GM18511 (cell line): Measurements from ENCODE around the gene LCN6.
"Not testable (repeated sequence)": the region's sequence is repeated elsewhere in the genome, so short reads cannot be mapped to it uniquely, and the experiment has no call there.

Experiments used
- ATAC-seq: cut with Tn5 transposase; IDR thresholded peaks from one replicate; pipeline ENCODE4 v1.9.1; 2021; ENCODE audit warnings: mild to moderate bottlenecking, moderate library complexity; ENCODE audit not compliant: unreplicated experiment

LCN6 gene

DNA sequence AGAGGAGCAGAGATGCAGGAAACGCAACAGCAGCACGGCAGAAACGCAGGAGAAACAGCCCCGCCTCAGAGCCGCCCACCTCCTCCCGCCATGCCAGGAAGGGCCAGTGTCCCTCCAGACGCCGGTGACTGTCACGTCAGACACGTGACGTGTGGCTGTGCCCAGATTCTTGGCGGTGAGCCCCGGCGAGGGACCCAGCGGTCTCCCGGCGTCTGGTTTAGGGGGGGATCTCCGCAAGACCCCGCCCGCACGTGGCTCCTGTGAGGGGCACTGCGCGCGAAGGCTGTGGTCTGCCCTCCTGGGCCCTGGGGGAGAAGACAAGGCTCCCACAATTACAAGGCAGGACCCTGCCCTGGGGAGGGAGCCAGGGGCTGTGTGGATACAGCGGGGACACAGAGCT, 12.1 kb upstream of the LCN6 start:
- ATAC-seq: no peak

DNA sequence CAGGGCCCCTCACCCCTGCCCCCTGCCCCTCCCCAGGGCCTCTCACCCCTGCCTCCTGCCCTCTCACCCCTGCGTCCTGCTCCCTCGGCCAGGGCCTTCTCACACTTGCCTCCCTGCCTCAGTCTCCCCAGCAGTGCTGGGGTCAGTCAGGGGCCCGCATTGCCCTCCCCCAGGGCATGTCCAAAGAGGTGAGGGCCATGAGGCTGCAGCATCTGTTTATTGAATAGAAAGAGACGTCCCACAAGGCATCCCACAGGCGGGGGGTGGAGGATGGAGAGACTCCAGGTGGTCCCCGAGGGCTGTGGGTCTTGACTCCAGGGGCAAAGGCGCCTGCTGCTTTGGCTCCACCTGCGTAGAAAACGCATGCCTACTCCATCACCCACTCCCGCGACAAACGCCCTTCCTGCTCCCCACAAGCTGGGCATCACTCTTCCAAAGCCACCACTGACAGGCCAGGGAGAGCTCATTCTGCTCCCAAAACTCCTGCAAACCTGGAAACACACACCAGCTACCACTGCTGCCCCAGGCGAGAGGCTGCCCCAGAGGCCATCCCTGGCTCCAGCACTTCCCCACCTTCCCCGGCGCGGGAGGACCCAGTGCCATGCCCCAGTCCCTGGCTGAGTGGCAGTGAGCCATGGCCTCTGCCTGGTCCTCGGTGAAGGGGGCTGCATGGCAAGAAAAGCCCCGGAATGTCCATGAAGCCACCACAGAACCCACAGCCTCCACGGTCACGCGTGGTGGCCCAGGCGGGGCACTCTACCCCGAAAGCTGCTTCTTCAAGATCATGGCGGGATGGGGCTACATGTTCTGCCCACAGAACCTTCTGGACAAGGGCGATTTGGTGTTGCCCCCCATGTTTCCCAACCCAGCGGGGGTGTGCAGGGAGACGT, 11.4 kb upstream of the LCN6 start:
- ATAC-seq: no peak

DNA sequence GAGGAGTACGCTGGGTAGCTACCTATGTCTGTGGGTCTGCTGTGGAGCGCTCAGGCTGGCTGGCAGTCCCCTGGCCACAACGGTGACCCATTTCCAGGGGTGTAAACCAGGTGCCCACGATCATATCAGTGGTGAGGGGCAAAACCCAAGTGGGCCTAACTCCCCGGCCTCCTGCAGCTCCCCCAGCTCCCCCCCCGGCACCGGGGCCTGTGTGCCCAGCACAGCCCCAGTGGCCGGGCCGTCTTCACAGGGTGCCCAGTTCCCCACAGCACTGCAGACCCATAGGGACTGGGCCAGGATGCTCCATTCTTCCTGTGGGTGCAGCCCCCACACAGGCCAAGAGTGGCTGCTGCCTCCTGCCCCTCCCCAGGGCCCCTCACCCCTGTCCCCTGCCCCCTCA, 10.7 kb upstream of the LCN6 start:
- no peak for ATAC-seq

DNA sequence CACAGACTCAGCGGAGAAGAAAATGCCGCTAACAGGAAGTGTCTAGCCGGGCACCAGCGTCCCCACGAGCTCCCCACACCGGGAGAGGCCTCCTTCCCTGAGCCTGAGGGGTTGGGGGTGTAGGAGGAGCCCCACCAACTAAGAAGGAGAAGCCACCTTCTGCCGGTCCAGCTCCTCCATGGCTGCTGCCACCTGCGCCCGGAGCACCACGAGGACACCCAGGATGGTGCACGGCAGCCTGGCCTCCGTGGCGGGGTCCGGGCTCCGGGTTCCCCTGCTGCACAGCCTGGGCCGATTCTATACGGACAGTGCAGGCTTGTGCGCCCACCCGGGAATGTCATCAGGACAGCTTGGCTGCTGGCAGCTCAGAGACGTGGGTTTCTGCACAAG, 9.4 kb upstream of the LCN6 start:
- ATAC-seq: no peak

DNA sequence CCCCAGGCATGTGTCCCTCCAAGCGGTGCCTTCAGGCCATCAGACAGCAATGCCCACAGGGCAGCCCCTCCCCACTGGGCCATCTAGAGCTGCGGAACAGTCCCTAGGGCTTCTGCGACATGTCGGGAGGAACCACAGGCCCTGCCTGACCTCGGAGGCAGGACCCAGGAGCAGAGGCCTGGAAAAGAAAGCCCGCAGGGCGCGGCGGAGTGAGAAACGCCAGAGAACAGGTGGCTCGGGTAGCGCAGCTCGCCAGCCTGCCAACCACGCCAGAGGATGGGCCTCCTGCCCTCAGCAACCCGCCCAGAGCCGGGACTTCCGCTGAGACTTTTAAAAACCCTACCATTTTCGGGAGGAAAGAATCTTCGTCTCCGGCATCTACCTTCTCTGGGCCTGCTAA, 9.0 kb upstream of the LCN6 start:
- no peak for ATAC-seq

DNA sequence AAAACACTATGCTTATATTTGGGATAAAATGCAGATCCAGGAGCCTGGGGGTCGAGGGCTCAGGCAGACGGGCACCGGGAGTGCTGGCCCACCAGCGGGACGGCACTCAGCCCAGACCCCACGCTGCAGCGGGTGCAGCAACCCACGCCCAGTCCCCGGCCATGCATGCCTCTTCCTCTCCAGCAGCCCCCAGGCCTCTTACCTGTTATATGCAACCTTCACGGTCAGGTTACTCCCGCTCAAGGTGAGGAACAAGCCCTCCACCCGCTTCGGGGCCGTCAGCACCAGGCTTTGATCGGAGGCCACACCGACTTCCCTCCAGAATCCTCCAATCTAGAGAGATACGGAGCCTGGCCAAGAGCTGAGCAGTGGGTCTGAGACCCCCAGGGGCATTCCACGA, 8.5 kb upstream of the LCN6 start:
- ATAC-seq: no peak

DNA sequence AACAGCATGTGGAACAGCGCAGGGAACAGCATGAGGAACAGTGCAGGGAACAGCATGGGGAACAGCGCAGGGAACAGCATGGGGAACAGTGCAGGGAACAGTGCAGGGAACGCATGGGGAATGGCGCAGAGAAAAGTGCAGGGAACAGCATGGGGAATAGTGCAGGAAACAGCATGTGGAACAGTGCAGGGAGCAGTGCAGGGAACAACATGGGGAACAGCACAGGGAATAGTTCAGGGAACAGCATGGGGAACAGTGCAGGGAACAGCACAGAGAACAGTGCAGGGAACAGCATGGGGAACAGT, 7.8 kb upstream of the LCN6 start:
- no peak for ATAC-seq

DNA sequence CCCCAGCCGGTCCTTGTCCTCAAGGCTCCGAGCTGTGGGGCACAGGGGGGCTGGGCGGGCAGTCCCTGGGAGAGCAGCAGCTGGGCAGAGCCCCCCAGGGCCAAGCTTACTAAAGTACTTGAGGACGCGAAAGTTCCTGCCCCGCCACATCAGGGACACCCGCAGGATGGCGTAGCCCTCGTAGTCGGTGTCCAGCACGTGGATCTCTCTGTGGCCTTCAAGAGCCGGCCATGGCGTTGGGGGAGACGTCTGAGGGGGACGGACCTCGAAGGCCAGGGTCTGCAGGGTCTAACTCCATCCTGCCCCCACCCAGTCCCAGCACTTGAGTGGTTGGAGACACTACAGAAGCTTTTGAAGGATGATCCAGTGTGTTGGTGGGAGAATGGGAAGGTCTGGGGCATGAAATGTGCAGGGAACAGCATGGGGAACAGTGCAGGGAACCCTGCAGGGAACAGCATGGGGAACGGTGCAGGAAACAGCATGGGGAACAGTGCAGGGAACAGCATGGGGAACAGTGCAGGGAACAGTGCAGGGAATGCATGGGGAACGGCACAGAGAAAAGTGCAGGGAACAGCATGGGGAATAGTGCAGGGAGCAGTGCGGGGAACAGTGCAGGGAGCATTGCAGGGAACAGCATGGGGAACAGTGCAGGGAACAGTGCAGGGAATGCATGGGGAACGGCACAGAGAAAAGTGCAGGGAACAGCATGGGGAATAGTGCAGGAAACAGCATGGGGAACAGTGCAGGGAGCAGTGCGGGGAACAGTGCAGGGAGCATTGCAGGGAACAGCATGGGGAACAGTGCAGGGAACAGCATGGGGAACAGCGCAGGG, 7.2 kb upstream of the LCN6 start:
- ATAC-seq: not testable (repeated sequence)

DNA sequence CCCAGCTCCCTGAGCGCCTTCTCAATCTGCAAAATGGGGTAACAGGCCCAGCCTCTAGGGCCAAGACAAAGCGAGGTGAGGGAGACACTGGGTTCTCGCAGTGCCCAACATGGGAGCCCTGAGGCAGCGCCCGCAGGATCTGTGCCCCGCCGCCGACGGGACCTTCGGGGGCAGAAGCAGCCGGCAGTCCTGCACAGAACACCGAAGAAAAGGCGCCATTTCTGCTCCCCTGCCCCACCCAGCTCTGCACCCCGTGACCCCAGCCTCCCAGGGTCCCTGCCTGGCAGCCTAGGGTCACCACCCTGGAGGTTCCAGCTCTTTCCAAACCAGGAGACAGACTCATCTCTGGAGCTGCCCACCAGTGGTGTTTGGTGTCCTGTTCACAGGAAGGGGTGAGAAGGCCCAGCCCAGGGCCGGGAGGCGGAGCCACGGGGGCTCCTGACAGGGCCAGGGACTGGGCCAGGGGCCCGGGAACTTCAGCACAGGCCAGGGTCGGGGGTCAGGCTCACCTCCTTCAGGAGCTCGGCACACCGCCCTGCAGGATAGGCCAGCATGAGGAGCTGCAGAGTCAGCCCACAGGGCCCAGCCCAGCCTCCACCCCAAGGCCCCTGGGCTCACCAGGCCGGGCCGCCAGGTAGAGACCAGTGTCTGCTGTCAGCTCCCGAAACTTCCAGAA, 6.4 kb upstream of the LCN6 start:
- no peak for ATAC-seq

DNA sequence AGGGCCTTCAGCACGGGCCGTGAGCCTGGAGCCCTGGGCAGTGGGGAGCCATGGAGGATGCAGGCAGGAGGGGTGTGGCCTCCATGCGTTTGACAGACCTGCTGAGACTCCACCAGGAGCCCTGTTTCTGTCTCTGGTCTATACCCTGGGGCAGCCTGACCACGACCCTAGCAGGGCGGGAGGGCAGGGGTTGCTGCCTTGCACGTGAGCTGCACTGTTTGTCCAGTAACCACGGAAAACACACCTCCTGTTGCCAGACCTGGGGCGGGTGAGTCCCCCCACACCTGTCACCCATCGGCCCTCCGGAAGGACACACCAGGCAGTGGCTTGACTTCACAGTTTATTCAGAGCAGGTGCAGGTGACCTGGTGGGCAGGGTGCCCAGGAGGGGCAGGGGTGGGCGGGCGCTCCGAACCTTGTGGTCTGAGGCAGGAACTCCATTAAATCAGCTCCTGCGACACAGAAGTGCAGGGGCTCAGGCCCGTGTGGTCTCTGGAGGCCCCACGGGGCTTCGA, 5.8 kb upstream of the LCN6 start:
- no peak for ATAC-seq

DNA sequence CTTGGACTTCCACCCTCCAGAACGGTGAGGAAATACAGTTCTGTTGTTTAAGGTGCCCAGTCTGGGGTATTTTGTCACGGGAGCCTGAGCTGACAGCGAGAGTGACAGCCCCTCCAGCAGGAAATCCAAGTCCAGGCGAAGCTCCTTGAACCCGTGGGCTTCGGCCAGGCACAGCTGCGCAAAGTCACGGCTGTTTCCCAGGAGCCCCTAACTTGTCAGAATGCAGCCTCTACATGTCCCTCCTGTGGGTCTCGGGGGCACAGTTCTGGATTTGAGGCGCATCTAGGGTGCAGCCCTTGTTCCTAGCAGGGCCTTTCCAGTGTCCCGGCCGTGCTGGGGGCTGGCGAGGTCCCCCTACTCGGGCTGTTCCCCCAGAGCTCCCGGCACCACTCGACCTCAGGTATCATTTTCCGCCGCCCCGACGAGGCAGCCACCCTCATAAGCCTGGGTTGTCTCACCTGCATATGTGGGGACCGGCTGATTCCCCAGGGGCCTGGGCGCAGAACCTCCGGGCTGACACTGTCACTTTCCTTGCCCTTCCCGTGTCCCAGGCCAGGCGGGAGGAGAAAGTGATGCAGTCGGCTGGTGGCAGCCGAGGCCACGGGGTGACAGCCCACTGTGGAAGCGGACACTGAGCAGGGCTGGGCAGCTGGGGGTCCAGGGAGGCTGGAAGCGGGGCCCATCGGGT, 5.2 kb upstream of the LCN6 start:
- ATAC-seq: no peak

DNA sequence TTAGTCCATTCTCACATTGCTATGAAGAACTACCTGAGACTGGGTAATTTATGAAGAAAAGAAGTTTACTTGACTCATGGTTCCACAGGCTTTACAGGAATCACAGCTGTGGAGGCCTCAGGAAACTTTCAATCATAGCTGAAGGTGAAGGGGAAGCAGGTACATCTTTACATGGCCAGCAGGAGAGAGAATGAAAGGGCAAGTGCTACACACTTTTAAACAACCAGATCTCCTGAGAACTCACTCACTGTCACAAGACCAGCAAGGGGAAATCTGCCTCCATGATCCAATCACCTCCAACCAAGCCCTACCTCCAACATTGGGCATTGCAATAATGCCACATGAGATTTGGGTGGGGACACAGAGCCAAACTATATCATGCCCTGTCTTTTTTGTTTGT, 3.5 kb upstream of the LCN6 start:
- ATAC-seq: no peak

DNA sequence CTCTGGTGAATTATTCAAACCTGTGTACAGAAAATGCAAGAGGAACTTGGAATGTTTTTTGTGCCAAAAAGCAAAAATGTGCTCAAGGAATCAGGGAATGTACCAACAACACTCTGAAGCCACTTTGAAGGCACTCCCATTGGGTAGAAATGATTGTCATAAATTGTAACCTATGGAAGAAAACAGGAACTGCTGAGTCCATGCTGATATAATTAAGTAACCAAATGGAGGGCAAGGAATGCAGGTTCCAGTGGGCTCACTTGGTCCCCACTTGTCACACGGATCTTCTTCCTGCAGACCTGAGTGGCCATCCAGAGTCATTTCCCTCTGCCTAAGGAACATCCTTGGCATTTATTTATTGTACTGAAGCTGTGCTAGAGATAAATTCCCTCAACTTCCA, 2.9 kb upstream of the LCN6 start:
- ATAC-seq: no peak

DNA sequence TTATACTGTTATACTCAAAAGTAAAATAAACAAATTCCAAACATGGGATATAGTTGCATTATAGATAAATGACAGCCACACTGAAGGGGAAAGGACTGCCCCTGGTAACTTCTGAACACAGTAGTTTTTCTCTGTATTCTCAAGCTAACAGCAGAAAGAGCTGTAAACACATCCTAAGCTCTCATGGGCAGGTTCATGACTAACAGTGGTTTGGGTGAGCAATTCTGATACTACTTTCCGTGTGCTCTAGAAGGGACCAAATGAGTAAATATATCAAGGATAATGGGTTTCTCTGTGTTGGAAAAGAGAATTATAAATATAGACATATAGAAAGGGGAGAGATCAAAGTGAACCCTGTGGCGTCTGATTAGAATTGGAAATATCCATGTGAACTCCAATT, 2.2 kb upstream of the LCN6 start:
- ATAC-seq: no peak

DNA sequence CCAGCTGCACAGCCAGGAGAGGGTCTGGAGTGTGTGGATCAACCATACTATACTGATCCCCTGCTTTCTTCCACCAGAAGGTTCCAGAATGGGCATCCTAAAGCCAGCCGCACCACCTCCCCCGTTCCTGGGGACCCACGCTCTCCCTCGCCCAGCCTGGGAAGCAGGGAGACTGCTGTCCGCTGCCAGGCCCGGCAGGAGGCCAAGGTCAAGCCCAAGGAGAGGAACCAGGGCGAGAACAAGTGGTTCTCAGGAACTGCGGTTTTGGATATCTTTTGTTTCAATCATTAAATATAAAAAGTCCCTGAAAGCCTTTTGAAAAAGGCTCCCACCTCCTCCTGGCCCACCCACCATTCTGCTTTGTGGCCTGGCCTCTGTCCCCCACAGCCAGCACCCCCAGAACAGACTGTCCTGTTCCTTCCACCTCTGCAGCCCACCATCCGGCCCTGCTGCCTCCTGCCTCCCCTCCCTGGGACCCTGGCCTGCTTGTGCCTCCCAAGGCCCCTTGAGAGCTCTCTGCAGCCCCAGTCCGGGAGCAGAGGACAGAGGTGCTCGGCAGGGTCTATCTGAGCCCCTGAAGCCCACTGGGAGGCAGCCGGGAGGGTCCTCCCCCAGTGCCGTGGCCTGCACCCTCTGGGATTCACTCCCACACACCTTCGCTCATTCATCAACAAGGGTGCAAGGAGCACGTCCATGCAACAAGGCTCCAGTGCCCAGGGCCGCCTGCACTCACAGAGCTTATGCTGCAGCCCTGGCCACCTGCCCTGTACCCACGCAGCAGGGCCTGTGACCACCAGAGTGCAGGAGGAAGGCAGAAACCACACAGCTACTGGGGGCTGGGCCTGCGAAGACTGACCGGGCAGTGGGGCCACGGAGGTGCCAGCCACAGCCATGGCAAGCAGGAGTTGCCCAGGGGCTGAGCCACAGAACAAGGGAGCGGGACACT, 614 bp upstream of the LCN6 start:
- ATAC-seq: no peak

DNA sequence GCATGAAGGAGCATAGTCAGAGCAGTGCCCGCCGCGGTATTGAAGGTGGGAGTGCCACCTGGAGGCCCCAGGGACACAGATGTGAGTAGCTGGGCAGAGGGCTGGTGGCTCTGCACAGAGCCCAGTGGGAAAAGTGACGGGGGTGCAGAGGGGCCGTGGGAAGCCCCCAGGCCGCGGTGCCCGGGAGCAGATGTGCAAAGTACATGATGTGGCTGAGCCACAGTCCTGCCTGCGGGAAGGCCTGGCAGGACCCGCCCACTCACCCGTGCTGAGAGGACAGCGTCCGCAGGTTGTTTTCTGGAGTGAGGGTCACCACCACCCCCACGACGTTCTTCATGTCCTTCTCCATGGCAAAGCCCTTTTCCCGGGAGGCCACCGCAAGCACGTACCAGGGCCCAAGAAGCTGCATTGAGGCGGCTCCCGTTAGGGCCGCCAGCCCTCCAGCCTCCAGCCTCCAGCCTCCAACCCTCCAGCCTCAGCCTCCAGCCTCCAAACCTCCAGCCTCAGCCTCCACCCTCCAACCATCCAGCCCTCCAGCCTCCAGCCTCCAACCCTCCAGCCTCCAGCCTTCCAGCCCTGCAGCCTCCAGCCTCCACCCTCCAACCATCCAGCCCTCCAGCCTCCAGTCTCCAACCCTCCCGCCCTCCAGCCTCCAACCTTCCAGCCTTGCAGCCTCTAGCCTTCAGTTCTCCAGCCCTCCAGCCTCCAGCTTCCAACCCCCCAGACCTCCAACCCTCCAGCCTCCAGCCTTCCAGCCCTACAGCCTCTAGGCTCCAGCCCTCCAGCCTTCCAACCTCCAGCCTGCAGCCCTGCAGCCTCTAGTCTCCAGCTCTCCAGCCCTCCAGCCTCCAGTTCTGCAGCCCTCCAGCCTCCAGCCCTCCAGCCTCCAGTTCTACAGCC, 914 bp downstream of the LCN6 start:
- ATAC-seq: no peak

DNA sequence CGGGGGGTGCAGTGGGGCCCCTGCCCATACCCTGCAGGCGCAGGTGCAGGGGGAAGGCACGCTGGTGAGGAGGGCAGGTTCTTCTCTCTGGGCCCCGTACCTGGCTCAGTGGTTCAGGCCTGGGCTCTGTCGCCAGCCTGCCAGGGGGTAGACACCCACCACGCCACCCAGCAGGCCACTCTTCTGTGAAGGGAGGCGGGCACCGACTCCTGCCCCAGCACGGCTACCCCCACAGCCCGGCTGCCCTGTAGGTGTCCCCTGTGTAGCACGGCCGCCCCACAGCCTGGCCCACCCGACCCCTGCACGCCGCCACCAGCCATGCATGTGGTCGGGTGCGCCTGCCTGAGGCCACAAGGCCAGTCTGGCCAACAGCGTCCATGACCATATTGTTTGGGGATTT, 1.7 kb downstream of the LCN6 start:
- no peak for ATAC-seq

DNA sequence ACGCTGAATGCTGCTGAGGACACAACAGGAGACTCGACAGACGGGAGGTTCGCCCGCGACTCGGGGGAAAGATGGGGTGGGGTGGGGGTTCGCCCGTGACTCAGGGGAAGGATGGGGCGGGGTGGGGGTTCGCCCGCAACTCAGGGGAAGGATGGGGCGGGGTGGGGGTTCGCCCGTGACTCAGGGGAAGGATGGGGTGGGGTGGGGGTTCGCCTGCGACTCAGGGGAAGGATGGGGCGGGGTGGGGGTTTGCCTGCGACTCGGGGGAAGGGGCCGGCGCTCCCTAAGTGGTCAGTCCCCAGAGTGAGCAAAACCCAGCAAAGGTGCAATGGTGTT, 2.2 kb downstream of the LCN6 start:
- no peak for ATAC-seq
